NT2/D1 (cell line): ENCODE measurements around the gene LGALS4.
"Not testable (repeated sequence)": the region's sequence is repeated elsewhere in the genome, so short reads cannot be mapped to it uniquely, and the experiment has no call there.

Source experiments
- SUZ12 ChIP-seq: IDR thresholded peaks from 2 replicates; pipeline ENCODE4 v1.6.1; 2011; ENCODE audit not compliant: insufficient read length, insufficient read depth; ENCODE audit errors: extremely low read depth
- YY1 ChIP-seq: IDR thresholded peaks from 2 replicates; pipeline ENCODE4 v1.6.1; 2011; ENCODE audit not compliant: insufficient read length, insufficient read depth
- ZNF274 ChIP-seq: IDR thresholded peaks from 2 replicates; pipeline ENCODE4 v1.6.1; 2011; ENCODE audit warnings: mild to moderate bottlenecking, low read depth, low read length

GRCh38 chr19:38855751-38856150 lies 43.0 kb upstream of the LGALS4 start:
- TF ChIP-seq ZNF274, SUZ12, YY1: not testable (repeated sequence)
